ENCODE data around the gene TPP2.

Gene TPP2

GRCh38 chr13:102693250-102693649 lies 96.5 kb downstream of the TPP2 start:
- no peak for DNase-seq (ENCODE audit: low read depth, low spot score)

- DNase-seq (ENCODE audit: low read depth, low spot score): no peak
These were observed 97.0 kb downstream of the TPP2 start for GRCh38 chr13:102693776-102694175.

DNA sequence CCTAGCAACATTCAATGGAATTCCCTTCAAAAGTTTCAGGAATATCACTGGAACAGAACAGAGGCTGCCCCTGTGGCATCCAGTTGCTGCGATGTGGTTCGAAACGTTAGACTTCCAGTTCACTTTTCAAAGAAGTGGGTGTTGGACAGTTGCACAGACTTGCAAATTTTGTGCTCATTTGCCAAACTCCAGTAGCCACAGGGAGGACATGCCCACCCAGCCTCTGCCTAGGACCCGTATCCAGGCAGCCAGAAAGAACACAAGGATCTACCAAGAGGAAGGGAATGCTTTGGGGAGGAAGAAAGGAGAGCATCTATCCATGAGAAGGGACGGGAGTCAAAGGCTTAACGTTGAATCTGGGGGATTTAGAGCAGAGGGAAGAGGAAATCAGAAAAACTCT lies 98.2 kb downstream of the TPP2 start, which contains the start of gene METTL21C:
Gene METTL21C (minus strand): TSS at position 108 of the 400 bp plus-strand sequence. CDS start 546 bp downstream, outside the sequence.
- no peak for DNase-seq (ENCODE audit: low read depth, low spot score)

DNA sequence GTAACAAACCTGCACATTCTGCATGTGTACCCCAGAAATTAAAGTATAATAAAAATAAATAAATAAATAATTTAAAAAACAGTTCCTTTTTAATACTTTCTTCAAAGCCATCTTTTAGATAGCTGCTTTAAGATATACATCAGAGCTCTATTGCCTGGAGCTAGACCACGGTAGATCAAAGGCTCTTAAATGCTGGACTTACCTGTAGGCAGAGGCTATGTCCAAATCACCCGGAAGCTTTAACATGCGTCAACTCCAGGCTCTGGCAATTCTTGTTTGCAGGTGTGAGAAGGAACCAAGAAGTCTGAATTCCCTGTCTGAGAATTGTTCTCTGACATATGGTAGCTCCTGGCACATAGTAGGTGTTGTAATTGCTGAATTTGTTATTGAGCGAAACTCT lies 99.7 kb downstream of the TPP2 start:
- DNase-seq (ENCODE audit: low read depth, low spot score): no peak

GRCh38 chr13:102697264-102697663 lies 100.5 kb downstream of the TPP2 start:
- DNase-seq (ENCODE audit: low read depth, low spot score): no peak

GRCh38 chr13:102697929-102698648 lies 101.3 kb downstream of the TPP2 start:
- no peak for DNase-seq (ENCODE audit: low read depth, low spot score)

GRCh38 chr13:102698649-102698980 lies 101.8 kb downstream of the TPP2 start:
- DNase-seq (ENCODE audit: low read depth, low spot score): no peak

- no peak for DNase-seq (ENCODE audit: low read depth, low spot score)
These were observed 102.7 kb downstream of the TPP2 start for GRCh38 chr13:102699504-102699903.

DNA sequence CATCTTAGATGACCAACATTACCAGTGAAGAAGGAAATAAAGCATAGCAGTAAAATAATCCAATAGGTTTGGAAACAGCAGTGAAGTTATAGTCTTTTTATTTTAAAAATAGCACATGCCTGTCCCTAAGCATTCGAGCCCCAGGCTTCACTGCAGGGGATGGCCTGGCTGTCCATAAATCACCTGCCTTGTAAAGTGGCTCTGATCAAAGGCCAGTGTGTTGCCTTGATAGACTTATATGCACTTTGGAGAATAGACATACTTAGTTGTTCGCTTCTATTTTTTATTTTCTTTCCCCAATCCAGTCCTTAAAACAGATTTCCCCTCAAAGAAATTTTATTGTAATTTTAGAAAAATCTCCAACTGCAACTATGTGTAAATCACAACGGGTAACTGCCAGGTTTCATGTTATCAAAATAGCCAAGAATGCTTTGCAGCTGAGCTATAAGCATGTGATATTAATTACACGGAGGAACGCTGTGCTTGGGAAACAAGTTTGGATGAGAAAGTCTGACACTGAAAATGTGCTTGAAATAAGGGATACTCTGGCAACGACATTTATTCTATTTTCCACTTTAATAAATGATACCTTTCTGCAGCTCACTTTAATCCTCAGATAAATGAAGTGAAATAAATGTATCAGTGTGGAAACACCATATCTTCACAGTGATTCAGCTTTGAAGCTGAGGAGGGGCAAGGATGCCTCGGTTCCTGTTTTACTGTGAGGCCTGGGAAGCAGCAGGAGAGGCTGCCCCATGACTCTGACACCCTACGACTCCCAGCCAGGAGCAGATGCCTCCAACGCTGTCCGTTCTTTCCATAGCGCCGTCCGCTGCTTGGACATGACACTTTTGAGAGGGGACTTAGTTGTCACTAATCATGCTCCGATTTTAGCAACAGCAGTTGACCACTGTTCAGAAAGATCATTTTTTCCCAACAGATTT lies 103.6 kb downstream of the TPP2 start:
- DNase-seq (ENCODE audit: low read depth, low spot score): no peak

- DNase-seq (ENCODE audit: low read depth, low spot score): no peak
These were observed 104.5 kb downstream of the TPP2 start for GRCh38 chr13:102701331-102701730.

DNA sequence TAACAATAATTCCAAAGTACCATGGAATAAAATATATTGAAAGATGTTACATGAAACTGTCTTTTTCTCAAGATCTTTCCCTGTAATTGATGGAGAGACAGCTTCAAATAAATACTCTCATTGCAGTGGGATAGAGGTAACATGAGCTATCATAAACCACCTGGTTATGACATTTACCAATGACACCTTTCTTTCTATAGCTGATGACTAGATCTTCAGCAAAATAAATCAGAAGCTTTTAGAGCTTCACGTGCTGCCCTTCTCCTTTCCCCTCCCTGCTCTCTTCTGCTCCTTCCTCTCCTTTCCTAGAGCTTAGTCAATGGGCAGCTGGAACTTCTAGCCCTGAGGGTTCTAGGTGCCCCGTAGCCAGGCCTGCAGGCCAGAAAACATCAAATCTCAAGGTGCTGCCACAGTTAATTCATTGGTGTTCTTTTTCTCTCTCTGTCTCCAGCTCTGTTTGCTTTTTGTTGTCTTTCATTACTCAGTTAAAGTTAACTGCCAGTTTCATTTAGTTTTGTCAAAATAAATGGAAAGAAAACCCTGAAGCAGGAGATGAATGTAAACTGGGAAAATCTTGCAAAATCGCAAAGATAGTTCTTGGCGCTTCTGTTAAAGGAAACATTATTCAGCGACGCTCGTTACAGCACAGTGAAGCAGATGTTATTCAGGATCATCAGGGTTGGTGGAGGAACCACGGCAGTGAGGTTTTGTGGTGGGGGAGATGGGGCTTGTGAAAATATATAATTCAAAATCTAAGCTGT lies 106.4 kb downstream of the TPP2 start:
- no peak for DNase-seq (ENCODE audit: low read depth, low spot score)

- no peak for DNase-seq (ENCODE audit: low read depth, low spot score)
These were observed 106.9 kb downstream of the TPP2 start for GRCh38 chr13:102703726-102704035.

- no peak for DNase-seq (ENCODE audit: low read depth, low spot score)
These were observed 107.7 kb downstream of the TPP2 start for GRCh38 chr13:102704238-102705058.

DNA sequence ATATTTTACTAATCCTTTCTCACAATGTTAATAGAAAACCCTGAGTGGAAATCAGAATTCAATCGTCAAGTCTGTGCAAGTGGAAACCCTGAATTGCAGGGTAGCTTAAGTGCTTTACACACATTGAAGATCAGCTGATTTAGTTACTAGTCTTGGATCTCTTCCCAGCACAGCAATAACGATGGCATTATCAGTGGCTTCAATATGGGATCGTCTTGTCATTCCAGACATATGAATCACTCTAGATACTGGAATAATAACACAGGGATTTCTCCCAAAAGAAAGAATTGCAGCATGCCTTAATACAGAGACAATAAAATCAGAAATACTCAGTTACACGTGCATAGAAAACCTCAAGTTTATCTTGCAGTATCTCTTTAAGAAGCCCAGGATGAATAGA lies 110.7 kb downstream of the TPP2 start:
- peak; percentile 74 for DNase-seq (ENCODE audit: low read depth, low spot score)

GRCh38 chr13:102708211-102708610 lies 111.4 kb downstream of the TPP2 start:
- no peak for DNase-seq (ENCODE audit: low read depth, low spot score)

DNA sequence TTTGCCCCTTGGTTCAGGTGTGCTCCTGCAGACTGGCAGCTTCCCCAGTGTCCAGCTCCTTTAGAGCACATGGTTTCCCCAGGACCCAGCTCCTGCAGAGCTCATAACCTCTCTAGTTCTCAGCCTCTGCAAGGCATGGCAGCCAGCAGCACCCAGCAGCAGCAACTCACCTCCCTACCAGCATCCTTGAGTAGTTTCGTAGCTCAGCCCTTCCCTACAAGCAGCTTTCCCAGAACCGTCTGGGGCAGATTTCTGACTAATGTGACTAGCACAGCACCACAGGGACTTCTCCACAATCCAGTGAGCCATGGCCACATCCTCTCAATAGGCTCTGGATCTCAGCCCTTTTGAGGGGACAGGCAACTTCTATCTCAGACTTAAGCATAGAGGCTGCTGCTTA lies 112.2 kb downstream of the TPP2 start:
- no peak for DNase-seq (ENCODE audit: low read depth, low spot score)

DNA sequence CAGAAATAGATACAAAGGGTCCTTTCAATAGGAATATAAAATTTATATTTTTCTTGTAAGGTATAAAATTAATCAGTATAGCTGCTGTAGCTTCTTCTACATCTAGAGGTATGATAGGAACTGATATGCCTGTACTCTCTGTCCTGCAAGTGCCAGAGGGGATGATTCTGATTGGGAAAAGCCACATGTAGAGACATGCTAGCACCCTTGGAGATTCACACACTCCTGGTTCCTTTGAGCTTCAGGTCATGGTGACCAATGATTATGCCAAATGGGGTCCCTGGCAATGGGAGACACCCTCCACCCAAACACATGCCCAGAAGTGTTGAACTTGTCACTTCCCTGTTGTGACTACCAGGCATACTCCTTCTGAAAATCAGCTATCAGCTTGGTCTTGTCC lies 112.8 kb downstream of the TPP2 start:
- no peak for DNase-seq (ENCODE audit: low read depth, low spot score)

DNA sequence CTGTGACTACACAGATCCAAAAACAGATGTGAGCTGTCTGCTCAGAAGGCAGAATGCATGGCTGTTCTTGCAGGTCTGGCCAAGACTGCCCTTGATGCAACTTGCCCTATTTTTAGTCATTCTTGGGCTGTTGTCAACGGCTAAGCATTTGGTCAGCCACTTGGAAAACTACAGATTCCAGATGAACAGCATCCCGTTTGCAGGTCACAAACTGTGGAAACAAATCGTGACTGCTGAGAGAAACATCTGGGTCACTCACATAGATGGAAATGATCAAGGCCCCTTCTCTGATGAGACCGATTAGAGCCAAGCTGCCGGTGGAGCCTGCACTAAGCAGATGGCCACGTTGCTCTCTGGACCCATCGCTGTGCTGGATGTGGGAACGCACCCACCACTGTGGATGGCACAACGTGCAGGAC lies 113.5 kb downstream of the TPP2 start:
- DNase-seq (ENCODE audit: low read depth, low spot score): no peak

- DNase-seq (ENCODE audit: low read depth, low spot score): no peak
These were observed 118.7 kb downstream of the TPP2 start for GRCh38 chr13:102715447-102715846.

DNA sequence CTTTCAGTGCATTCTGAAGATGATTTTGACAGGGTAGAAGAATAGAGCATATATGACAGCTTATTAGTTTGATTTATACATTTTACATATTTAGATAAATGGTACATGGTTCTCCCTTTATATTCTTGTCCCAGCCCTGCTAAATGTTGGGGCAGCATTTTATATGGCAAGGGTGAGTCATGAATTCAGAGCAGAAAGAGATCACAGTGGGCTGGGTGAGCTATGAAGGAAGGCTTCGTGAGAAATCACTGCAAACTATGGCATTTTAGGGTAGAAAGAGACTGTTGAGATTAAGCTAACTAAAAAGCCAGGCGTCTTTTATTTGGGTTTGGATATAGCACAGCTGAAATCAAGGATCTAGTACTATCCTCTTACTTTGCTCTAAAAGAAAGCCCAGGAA lies 122.0 kb downstream of the TPP2 start:
- DNase-seq (ENCODE audit: low read depth, low spot score): no peak

- no peak for DNase-seq (ENCODE audit: low read depth, low spot score)
These were observed 125.0 kb downstream of the TPP2 start for GRCh38 chr13:102721800-102722231.
